HG02678 (cell line): ENCODE measurements around the gene MRTFA.

Source experiments
- ATAC-seq: cut with Tn5 transposase; IDR thresholded peaks from one replicate; pipeline ENCODE4 v1.9.1; 2021; ENCODE audit warnings: mild to moderate bottlenecking, moderate library complexity; ENCODE audit not compliant: unreplicated experiment

MRTFA gene

GRCh38 chr22:40433416-40434090 lies 203.0 kb downstream of the MRTFA start:
- ATAC-seq: no peak

GRCh38 chr22:40432625-40433024 lies 203.9 kb downstream of the MRTFA start:
- ATAC-seq: no peak

GRCh38 chr22:40432157-40432556 lies 204.4 kb downstream of the MRTFA start:
- ATAC-seq: no peak

GRCh38 chr22:40430991-40431390 lies 205.5 kb downstream of the MRTFA start:
- no peak for ATAC-seq

GRCh38 chr22:40429481-40429880 lies 207.0 kb downstream of the MRTFA start:
- ATAC-seq: no peak

GRCh38 chr22:40428796-40429195 lies 207.7 kb downstream of the MRTFA start:
- ATAC-seq: no peak

- no peak for ATAC-seq
Measured at GRCh38 chr22:40426594-40427333, 209.8 kb downstream of the MRTFA start.

GRCh38 chr22:40425082-40425481 lies 211.4 kb downstream of the MRTFA start:
- no peak for ATAC-seq

GRCh38 chr22:40423882-40424640 lies 212.5 kb downstream of the MRTFA start:
- no peak for ATAC-seq

- ATAC-seq: no peak
Measured at GRCh38 chr22:40423310-40423688, 213.2 kb downstream of the MRTFA start.

- ATAC-seq: no peak
Measured at GRCh38 chr22:40422558-40423309, 213.8 kb downstream of the MRTFA start.

GRCh38 chr22:40421941-40422340 lies 214.6 kb downstream of the MRTFA start:
- no peak for ATAC-seq

- ATAC-seq: no peak
Measured at GRCh38 chr22:40421082-40421350, 215.5 kb downstream of the MRTFA start.

GRCh38 chr22:40420341-40421081 lies 216.0 kb downstream of the MRTFA start:
- no peak for ATAC-seq

GRCh38 chr22:40419718-40420117 lies 216.8 kb downstream of the MRTFA start:
- ATAC-seq: no peak

- no peak for ATAC-seq
Measured at GRCh38 chr22:40418366-40419201, 217.9 kb downstream of the MRTFA start.

GRCh38 chr22:40417881-40418280 lies 218.6 kb downstream of the MRTFA start:
- no peak for ATAC-seq

GRCh38 chr22:40417041-40417440 lies 219.5 kb downstream of the MRTFA start:
- no peak for ATAC-seq

- no peak for ATAC-seq
Measured at GRCh38 chr22:40416636-40417035, 219.9 kb downstream of the MRTFA start.

- no peak for ATAC-seq
Measured at GRCh38 chr22:40416267-40416570, 220.3 kb downstream of the MRTFA start.
